H9 (cell line): ENCODE results near the gene MUSTN1. TPM values are rescaled to one million over a fixed set of nuclear protein-coding genes. Genes with fewer than 3 reads are reported as not detected.

Experiments used
- DNase-seq: peaks from one replicate; pipeline ENCODE4 v3.0.0-alpha.2; 2017
- H2AFZ ChIP-seq: one replicate; pipeline ENCODE4 v1.6.1; 2013; ENCODE audit warnings: mild to moderate bottlenecking, low read length, control low read depth, moderate library complexity
- H2AK5ac ChIP-seq: 2 replicates; pipeline ENCODE4 v1.6.1; 2013; ENCODE audit warnings: low read length, control low read depth, mixed read lengths; ENCODE audit not compliant: insufficient read length
- H2BK120ac ChIP-seq: one replicate; pipeline ENCODE4 v1.6.1; 2013; ENCODE audit warnings: low read depth, mild to moderate bottlenecking, low read length, control low read depth, inconsistent platforms; ENCODE audit not compliant: poor library complexity, severe bottlenecking
- H2BK12ac ChIP-seq: 2 replicates; pipeline ENCODE4 v1.6.1; 2013; ENCODE audit warnings: low read length, control low read depth, mixed read lengths, low read depth; ENCODE audit not compliant: insufficient read length
- H2BK15ac ChIP-seq: 2 replicates; pipeline ENCODE4 v1.6.1; 2013; ENCODE audit warnings: low read depth, low read length, control low read depth
- H2BK20ac ChIP-seq: one replicate; pipeline ENCODE4 v1.6.1; 2013; ENCODE audit warnings: low read depth, mild to moderate bottlenecking, low read length, control low read depth, inconsistent platforms; ENCODE audit not compliant: poor library complexity, severe bottlenecking
- H2BK5ac ChIP-seq: 2 replicates; pipeline ENCODE4 v1.6.1; 2013; ENCODE audit warnings: low read length, control low read depth, mixed read lengths; ENCODE audit not compliant: insufficient read length
- H3K14ac ChIP-seq: 2 replicates; pipeline ENCODE4 v1.6.1; 2013; ENCODE audit warnings: low read length, control low read depth; ENCODE audit not compliant: insufficient read depth
- H3K18ac ChIP-seq: 2 replicates; pipeline ENCODE4 v1.6.1; 2013; ENCODE audit warnings: low read depth, mild to moderate bottlenecking, mixed read lengths, low read length, control low read depth; ENCODE audit not compliant: insufficient read length
- H3K23ac ChIP-seq: 2 replicates; pipeline ENCODE4 v1.6.1; 2013; ENCODE audit warnings: low read length, control low read depth, mixed read lengths, low read depth; ENCODE audit not compliant: insufficient read length
- H3K23me2 ChIP-seq: 2 replicates; pipeline ENCODE4 v1.6.1; 2013; ENCODE audit warnings: low read depth, mild to moderate bottlenecking, mixed read lengths, low read length, control low read depth; ENCODE audit not compliant: insufficient read length, poor library complexity, severe bottlenecking
- H3K27ac ChIP-seq: 2 replicates; pipeline ENCODE4 v1.5.1; 2013; ENCODE audit warnings: low read length, control low read depth, mixed read lengths, low read depth; ENCODE audit not compliant: insufficient read length
- H3K27me3 ChIP-seq: 2 replicates; pipeline ENCODE4 v1.6.1; 2013; ENCODE audit warnings: low read length, control low read depth, inconsistent platforms; ENCODE audit not compliant: insufficient read depth
- H3K4ac ChIP-seq: 2 replicates; pipeline ENCODE4 v1.6.1; 2013; ENCODE audit warnings: low read depth, mild to moderate bottlenecking, control low read depth, inconsistent platforms, low read length, moderate library complexity
- H3K4me1 ChIP-seq: 2 replicates; pipeline ENCODE4 v1.6.1; 2013; ENCODE audit warnings: low read length, control low read depth, inconsistent platforms; ENCODE audit not compliant: insufficient read depth
- H3K4me2 ChIP-seq: 2 replicates; pipeline ENCODE4 v1.6.1; 2013; ENCODE audit warnings: low read length, control low read depth, mixed read lengths; ENCODE audit not compliant: insufficient read length, insufficient read depth
- H3K56ac ChIP-seq: 2 replicates; pipeline ENCODE4 v1.6.1; 2013; ENCODE audit warnings: low read depth, mild to moderate bottlenecking, mixed read lengths, low read length, control low read depth; ENCODE audit not compliant: insufficient read length
- H3K79me1 ChIP-seq: 2 replicates; pipeline ENCODE4 v1.6.1; 2013; ENCODE audit warnings: low read depth, mild to moderate bottlenecking, moderate library complexity, low read length, control low read depth, inconsistent platforms; ENCODE audit not compliant: insufficient read depth, poor library complexity, severe bottlenecking
- H3K79me2 ChIP-seq: 2 replicates; pipeline ENCODE4 v1.6.1; 2013; ENCODE audit warnings: low read length, control low read depth, inconsistent platforms; ENCODE audit not compliant: insufficient read depth
- H3K9ac ChIP-seq: 2 replicates; pipeline ENCODE4 v1.6.1; 2013; ENCODE audit warnings: low read length, control low read depth, mixed read lengths; ENCODE audit not compliant: insufficient read length; ENCODE audit errors: extremely low read depth
- H3K9me3 ChIP-seq: one replicate; pipeline ENCODE4 v1.6.1; 2013; ENCODE audit warnings: low read depth, low read length, inconsistent platforms; ENCODE audit not compliant: control insufficient read depth
- H3T11ph ChIP-seq: one replicate; pipeline ENCODE4 v1.6.1; 2013; ENCODE audit warnings: mild to moderate bottlenecking, low read length, control low read depth, inconsistent platforms
- H4K20me1 ChIP-seq: one replicate; pipeline ENCODE4 v1.6.1; 2013; ENCODE audit not compliant: control insufficient read depth, insufficient read length, insufficient read depth
- H4K5ac ChIP-seq: 2 replicates; pipeline ENCODE4 v1.6.1; 2013; ENCODE audit warnings: low read depth, mild to moderate bottlenecking, mixed read lengths, low read length, control low read depth; ENCODE audit not compliant: insufficient read length
- H4K8ac ChIP-seq: replicated peaks from 2 replicates; pipeline ENCODE4 v1.6.1; 2013; ENCODE audit warnings: low read length, control low read depth, mixed read lengths, low read depth; ENCODE audit not compliant: insufficient read length
- H4K91ac ChIP-seq: 2 replicates; pipeline ENCODE4 v1.6.1; 2013; ENCODE audit warnings: low read depth, mild to moderate bottlenecking, moderate library complexity, mixed read lengths, low read length, control low read depth; ENCODE audit not compliant: insufficient read length
- H3K27ac Mint-ChIP-seq, 3 experiments: 2 replicates in 2 of 3; 3 replicates in 1 of 3; pipeline ENCODE4 v1.8.0; 2020 to 2021; ENCODE audit warnings: mixed read lengths in 3 of 3, mild to moderate bottlenecking in 1 of 3, moderate library complexity in 1 of 3
- H3K27me3 Mint-ChIP-seq: 2 replicates; pipeline ENCODE4 v1.8.0; 2021; ENCODE audit warnings: low read depth, mild to moderate bottlenecking, moderate library complexity, mixed read lengths
- H3K36me3 Mint-ChIP-seq, 3 experiments: 2 replicates in 2 of 3; 3 replicates in 1 of 3; pipeline ENCODE4 v1.8.0; 2020 to 2021; ENCODE audit warnings: low read depth in 3 of 3, mixed read lengths in 3 of 3; ENCODE audit not compliant: insufficient read depth in 1 of 3
- H3K4me1 Mint-ChIP-seq, 2 experiments: 2 replicates each; pipeline ENCODE4 v1.8.0; 2020; ENCODE audit warnings: mixed read lengths in 2 of 2
- H3K4me3 Mint-ChIP-seq, 2 experiments: 2 replicates in 1 of 2; 3 replicates in 1 of 2; pipeline ENCODE4 v1.8.0; 2020 to 2021; ENCODE audit warnings: mild to moderate bottlenecking in 2 of 2, mixed read lengths in 2 of 2, moderate library complexity in 1 of 2
- H3K9me3 Mint-ChIP-seq, 2 experiments: 2 replicates in 1 of 2; 3 replicates in 1 of 2; pipeline ENCODE4 v1.8.0; 2020; ENCODE audit warnings: mild to moderate bottlenecking in 2 of 2, mixed read lengths in 2 of 2, moderate library complexity in 1 of 2
- WGBS: extraction: QIAGEN DNeasy Blood & Tissue Kit; methylation state at CpG from one replicate; pipeline ENCODE4 v1.1.7; 2013; ENCODE audit warnings: missing lambda C conversion rate, low lambda C conversion rate, mixed read lengths; ENCODE audit not compliant: insufficient read length; ENCODE audit errors: extremely low coverage; 5-methylcytosine and 5-hydroxymethylcytosine counted together
- total RNA-seq: library from RNA; stranded (reverse); gene quantifications from 2 replicates; pipeline ENCODE4 v1.2.1, GENCODE V29; 2021
- TF ChIP-seq, protein P1 (sequence below): fragments of 200-600 bp; sonication (generic); conservative IDR thresholded peaks from 3 replicates; pipeline ENCODE4 v1.8.0; 2021; ENCODE audit warnings: antibody characterized with exemption, mild to moderate bottlenecking

The MUSTN1 gene
- total RNA-seq, 1 experiment from 2014 or later: 0.72 TPM

DNA sequence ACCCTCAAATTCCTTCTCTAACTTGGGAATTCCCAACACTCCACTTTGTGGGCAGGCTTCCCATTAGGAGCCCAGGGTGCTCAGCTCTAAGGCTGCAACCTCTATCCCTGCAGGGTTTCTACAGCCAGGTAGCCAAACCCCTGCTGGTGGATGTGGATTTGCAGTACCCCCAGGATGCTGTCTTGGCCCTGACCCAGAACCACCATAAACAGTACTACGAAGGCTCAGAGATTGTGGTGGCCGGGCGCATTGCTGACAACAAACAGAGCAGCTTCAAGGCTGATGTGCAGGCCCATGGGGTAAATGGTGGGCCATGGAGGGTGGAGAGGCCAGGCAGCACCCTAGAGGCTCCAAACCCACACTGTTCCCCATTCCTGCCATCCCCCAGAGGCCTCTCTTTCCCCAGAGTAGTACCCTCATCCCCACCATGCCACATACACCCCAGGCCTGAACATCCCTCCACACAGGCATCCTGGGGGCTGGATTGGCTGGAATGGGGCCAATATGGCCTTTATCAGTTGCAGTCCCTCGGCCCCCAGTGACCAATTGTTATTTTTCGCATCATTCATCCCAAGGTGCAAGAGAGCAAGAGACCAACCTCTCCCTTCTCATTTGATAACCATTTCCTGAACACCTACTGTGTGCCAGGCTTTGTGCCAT, 49.8 kb downstream of the MUSTN1 start:
- H3K27me3 Mint-ChIP-seq: peaks cover 5% of the 10 kb centered on the region

More for the DNA sequence above, 49.8 kb downstream of the MUSTN1 start:
- Mint-ChIP-seq H3K36me3 (no peaks in the 10 kb centered on the region; a peak in 1 of 7 replicates), H3K4me1 (peaks cover 12 to 13% of the 10 kb centered on the region in 2 experiments), H3K4me3 (no peak overlapping the region), H3K9me3 (no peaks in the 10 kb centered on the region), H3K27ac (peak overlapping the region in 1 of 3 experiments; percentile 55; a peak in 1 of 7 replicates)
- H3K9ac ChIP-seq: no peak overlapping the region
- H2BK20ac ChIP-seq: no peak overlapping the region
- no peak overlapping the region for H3K23ac ChIP-seq
- H3K9me3 ChIP-seq: no peaks in the 10 kb centered on the region
- TF ChIP-seq, protein P1, sequence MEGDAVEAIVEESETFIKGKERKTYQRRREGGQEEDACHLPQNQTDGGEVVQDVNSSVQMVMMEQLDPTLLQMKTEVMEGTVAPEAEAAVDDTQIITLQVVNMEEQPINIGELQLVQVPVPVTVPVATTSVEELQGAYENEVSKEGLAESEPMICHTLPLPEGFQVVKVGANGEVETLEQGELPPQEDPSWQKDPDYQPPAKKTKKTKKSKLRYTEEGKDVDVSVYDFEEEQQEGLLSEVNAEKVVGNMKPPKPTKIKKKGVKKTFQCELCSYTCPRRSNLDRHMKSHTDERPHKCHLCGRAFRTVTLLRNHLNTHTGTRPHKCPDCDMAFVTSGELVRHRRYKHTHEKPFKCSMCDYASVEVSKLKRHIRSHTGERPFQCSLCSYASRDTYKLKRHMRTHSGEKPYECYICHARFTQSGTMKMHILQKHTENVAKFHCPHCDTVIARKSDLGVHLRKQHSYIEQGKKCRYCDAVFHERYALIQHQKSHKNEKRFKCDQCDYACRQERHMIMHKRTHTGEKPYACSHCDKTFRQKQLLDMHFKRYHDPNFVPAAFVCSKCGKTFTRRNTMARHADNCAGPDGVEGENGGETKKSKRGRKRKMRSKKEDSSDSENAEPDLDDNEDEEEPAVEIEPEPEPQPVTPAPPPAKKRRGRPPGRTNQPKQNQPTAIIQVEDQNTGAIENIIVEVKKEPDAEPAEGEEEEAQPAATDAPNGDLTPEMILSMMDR: no peak
- H3K23me2 ChIP-seq: no peaks in the 10 kb centered on the region
- no peak for DNase-seq
- no peak overlapping the region for H4K8ac ChIP-seq
- no peaks in the 10 kb centered on the region for H3K27me3 ChIP-seq
- H2AK5ac ChIP-seq: no peak overlapping the region
- H2BK15ac ChIP-seq: no peak overlapping the region
- H3K14ac ChIP-seq: no peak overlapping the region
- no peak overlapping the region for H2BK12ac ChIP-seq
- H2BK5ac ChIP-seq: no peak overlapping the region
- H3T11ph ChIP-seq: no peak overlapping the region
- H3K79me1 ChIP-seq: no peaks in the 10 kb centered on the region
- no CpG with 5 or more reads among the region's 5 CpGs for WGBS
- H3K4me2 ChIP-seq: no peak overlapping the region
- H3K56ac ChIP-seq: no peak overlapping the region
- peaks cover 3% of the 10 kb centered on the region for H3K4me1 ChIP-seq
- H2BK120ac ChIP-seq: no peak overlapping the region
- H3K18ac ChIP-seq: no peak overlapping the region
- no peak overlapping the region for H3K27ac ChIP-seq
- no peak overlapping the region for H4K91ac ChIP-seq
- no peak overlapping the region for H3K4ac ChIP-seq
- H3K79me2 ChIP-seq: no peaks in the 10 kb centered on the region
- no peak overlapping the region for H2AFZ ChIP-seq
- no peak overlapping the region for H4K5ac ChIP-seq
- H4K20me1 ChIP-seq: no peaks in the 10 kb centered on the region
